Hepatocyte (in vitro differentiated cells): Measurements from ENCODE around the gene MED15.

Source experiments
- CTCF ChIP-seq: fragments of 200-600 bp; sonication (generic); IDR thresholded peaks from 2 replicates; pipeline ENCODE4 v1.5.1; 2016; ENCODE audit warnings: antibody characterized with exemption, mild to moderate bottlenecking; ENCODE audit not compliant: poor library complexity
- EZH2 ChIP-seq: fragments of 200-600 bp; sonication (generic); IDR thresholded peaks from 2 replicates; pipeline ENCODE4 v1.6.1; 2016; ENCODE audit warnings: antibody characterized with exemption, mild to moderate bottlenecking, borderline replicate concordance

- TF ChIP-seq EZH2, result no peak
- TF ChIP-seq CTCF, result no peak
Observed at GRCh38 chr22:20536590-20537324, 29.3 kb downstream of the MED15 start.
